GM23338 (cell line): ENCODE data around the gene ABCF1.

Experiments
- CREB1 ChIP-seq: fragments of 250-450 bp; sonication (Bioruptor Pico); IDR thresholded peaks from 2 replicates; pipeline ENCODE4 v1.5.0; 2020; ENCODE audit warnings: low read depth, mild to moderate bottlenecking, moderate library complexity
- EZH2 ChIP-seq: fragments of 200-600 bp; sonication (generic); IDR thresholded peaks from one replicate; pipeline ENCODE4 v1.8.0; 2017; ENCODE audit warnings: antibody characterized with exemption, mild to moderate bottlenecking, low read depth; ENCODE audit not compliant: unreplicated experiment
- EZH2phosphoT487 ChIP-seq: fragments of 200-600 bp; sonication (generic); IDR thresholded peaks from one replicate; pipeline ENCODE4 v1.8.1; 2018; ENCODE audit warnings: antibody characterized with exemption; ENCODE audit not compliant: unreplicated experiment
- JUNB ChIP-seq: IDR thresholded peaks from one replicate; pipeline ENCODE4 v1.6.1; 2016; ENCODE audit warnings: antibody characterized with exemption; ENCODE audit not compliant: unreplicated experiment
- NANOG ChIP-seq: IDR thresholded peaks from 2 replicates; pipeline ENCODE4 v1.6.1; 2016; ENCODE audit warnings: antibody characterized with exemption, borderline replicate concordance
- POLR2AphosphoS5 ChIP-seq: IDR thresholded peaks from 2 replicates; pipeline ENCODE4 v1.6.1; 2016; ENCODE audit warnings: antibody characterized with exemption, low read depth
- STAT1 ChIP-seq: IDR thresholded peaks from one replicate; pipeline ENCODE4 v1.6.1; 2016; ENCODE audit warnings: antibody characterized with exemption; ENCODE audit not compliant: unreplicated experiment
- ZNF114 ChIP-seq: fragments of 250-450 bp; sonication (Bioruptor Pico); IDR thresholded peaks from 2 replicates; pipeline ENCODE4 v1.5.0; 2020; ENCODE audit warnings: mild to moderate bottlenecking, moderate library complexity
- TF ChIP-seq, protein P1 (sequence below), 2 experiments: fragments of 200-600 bp in 1 of 2; sonication (generic) in 1 of 2; conservative IDR thresholded peaks; 2 replicates each; pipeline versions ENCODE4 v1.5.1 to v1.6.1; 2016 to 2017; ENCODE audit warnings: antibody characterized with exemption in 2 of 2, low read depth in 2 of 2, mild to moderate bottlenecking in 2 of 2, moderate library complexity in 1 of 2
- TF ChIP-seq, protein P2 (sequence below): IDR thresholded peaks from 2 replicates; pipeline ENCODE4 v1.6.1; 2016; ENCODE audit warnings: antibody characterized with exemption
- TF ChIP-seq, protein P3 (sequence below): IDR thresholded peaks from one replicate; pipeline ENCODE4 v1.6.1; 2018; ENCODE audit warnings: antibody characterized with exemption; ENCODE audit not compliant: unreplicated experiment

DNA sequence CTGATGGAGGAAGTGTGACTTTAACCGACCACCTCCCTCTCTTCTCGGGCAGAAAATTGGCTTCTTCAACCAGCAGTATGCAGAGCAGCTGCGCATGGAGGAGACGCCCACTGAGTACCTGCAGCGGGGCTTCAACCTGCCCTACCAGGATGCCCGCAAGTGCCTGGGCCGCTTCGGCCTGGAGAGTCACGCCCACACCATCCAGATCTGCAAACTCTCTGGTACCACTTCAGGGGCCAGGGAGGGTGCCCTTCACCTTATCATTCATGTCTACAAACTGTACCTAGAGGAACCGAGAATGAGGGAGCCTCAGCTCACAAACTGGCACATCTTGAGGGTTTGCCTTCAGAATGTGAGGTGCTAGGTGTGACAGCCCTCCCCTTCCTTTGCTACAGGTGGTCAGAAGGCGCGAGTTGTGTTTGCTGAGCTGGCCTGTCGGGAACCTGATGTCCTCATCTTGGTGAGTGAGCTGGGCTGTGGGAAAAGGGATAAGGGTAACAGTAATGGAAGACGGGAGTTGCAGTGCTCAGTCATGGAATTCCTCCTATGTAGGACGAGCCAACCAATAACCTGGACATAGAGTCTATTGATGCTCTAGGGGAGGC is 18.6 kb downstream of the ABCF1 start:
- TF ChIP-seq, protein P1, sequence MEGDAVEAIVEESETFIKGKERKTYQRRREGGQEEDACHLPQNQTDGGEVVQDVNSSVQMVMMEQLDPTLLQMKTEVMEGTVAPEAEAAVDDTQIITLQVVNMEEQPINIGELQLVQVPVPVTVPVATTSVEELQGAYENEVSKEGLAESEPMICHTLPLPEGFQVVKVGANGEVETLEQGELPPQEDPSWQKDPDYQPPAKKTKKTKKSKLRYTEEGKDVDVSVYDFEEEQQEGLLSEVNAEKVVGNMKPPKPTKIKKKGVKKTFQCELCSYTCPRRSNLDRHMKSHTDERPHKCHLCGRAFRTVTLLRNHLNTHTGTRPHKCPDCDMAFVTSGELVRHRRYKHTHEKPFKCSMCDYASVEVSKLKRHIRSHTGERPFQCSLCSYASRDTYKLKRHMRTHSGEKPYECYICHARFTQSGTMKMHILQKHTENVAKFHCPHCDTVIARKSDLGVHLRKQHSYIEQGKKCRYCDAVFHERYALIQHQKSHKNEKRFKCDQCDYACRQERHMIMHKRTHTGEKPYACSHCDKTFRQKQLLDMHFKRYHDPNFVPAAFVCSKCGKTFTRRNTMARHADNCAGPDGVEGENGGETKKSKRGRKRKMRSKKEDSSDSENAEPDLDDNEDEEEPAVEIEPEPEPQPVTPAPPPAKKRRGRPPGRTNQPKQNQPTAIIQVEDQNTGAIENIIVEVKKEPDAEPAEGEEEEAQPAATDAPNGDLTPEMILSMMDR (conservative IDR thresholded peaks at IDR 0.05; ENCODE audit: low read depth in 2 of 2): no peak
- no peak for TF ChIP-seq EZH2
- no peak for TF ChIP-seq POLR2AphosphoS5
- TF ChIP-seq, protein P2, sequence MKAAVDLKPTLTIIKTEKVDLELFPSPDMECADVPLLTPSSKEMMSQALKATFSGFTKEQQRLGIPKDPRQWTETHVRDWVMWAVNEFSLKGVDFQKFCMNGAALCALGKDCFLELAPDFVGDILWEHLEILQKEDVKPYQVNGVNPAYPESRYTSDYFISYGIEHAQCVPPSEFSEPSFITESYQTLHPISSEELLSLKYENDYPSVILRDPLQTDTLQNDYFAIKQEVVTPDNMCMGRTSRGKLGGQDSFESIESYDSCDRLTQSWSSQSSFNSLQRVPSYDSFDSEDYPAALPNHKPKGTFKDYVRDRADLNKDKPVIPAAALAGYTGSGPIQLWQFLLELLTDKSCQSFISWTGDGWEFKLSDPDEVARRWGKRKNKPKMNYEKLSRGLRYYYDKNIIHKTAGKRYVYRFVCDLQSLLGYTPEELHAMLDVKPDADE: no peak
- no peak for TF ChIP-seq JUNB
- TF ChIP-seq CREB1 (CRISPR knock-in tag): no peak
- TF ChIP-seq, protein P3, sequence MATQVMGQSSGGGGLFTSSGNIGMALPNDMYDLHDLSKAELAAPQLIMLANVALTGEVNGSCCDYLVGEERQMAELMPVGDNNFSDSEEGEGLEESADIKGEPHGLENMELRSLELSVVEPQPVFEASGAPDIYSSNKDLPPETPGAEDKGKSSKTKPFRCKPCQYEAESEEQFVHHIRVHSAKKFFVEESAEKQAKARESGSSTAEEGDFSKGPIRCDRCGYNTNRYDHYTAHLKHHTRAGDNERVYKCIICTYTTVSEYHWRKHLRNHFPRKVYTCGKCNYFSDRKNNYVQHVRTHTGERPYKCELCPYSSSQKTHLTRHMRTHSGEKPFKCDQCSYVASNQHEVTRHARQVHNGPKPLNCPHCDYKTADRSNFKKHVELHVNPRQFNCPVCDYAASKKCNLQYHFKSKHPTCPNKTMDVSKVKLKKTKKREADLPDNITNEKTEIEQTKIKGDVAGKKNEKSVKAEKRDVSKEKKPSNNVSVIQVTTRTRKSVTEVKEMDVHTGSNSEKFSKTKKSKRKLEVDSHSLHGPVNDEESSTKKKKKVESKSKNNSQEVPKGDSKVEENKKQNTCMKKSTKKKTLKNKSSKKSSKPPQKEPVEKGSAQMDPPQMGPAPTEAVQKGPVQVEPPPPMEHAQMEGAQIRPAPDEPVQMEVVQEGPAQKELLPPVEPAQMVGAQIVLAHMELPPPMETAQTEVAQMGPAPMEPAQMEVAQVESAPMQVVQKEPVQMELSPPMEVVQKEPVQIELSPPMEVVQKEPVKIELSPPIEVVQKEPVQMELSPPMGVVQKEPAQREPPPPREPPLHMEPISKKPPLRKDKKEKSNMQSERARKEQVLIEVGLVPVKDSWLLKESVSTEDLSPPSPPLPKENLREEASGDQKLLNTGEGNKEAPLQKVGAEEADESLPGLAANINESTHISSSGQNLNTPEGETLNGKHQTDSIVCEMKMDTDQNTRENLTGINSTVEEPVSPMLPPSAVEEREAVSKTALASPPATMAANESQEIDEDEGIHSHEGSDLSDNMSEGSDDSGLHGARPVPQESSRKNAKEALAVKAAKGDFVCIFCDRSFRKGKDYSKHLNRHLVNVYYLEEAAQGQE: no peak
- TF ChIP-seq ZNF114: no peak
- TF ChIP-seq EZH2phosphoT487: no peak
- no peak for TF ChIP-seq STAT1
- TF ChIP-seq NANOG: no peak
